Adrenal gland (tissue), 5 donors: ENCODE measurements around the gene CAVIN1.
A peak's percentile ranks its signal among the peaks of the same experiment; 100 is the strongest.

Experiments
- CTCF ChIP-seq, 6 experiments: fragments of 450-650 bp in 4 of 6; fragments of 200-600 bp in 2 of 6; sonication (generic) in 1 of 6; IDR thresholded peaks; 1 replicate in 5 of 6; 2 replicates in 1 of 6; pipeline versions ENCODE4 v1.5.1 to v1.8.0; 2016 to 2021; ENCODE audit warnings: antibody characterized with exemption in 6 of 6, mild to moderate bottlenecking in 2 of 6, moderate library complexity in 1 of 6
- POLR2A ChIP-seq, 2 donors: fragments of 450-650 bp; IDR thresholded peaks; one replicate each; pipeline ENCODE4 v1.6.1; 2017; ENCODE audit warnings: antibody characterized with exemption in 2 of 2, mild to moderate bottlenecking in 2 of 2, moderate library complexity in 1 of 2
- donor health status: DM: no; HTN: no; CAD: no.

GRCh38 chr17:42422958-42423712 lies at the start of gene CAVIN1:
- TF ChIP-seq CTCF (IDR thresholded peaks at IDR 0.05) (no peak), POLR2A (IDR thresholded peaks at IDR 0.05) (peak; percentile 86 to 96)
